HG02938 (cell line): ENCODE data around the gene LATS1.
A peak's percentile ranks its signal among the peaks of the same experiment; 100 is the strongest.
"Not testable (repeated sequence)": the region's sequence is repeated elsewhere in the genome, so short reads cannot be mapped to it uniquely, and the experiment has no call there.

Experiments used
- ATAC-seq: cut with Tn5 transposase; IDR thresholded peaks from one replicate; pipeline ENCODE4 v1.9.1; 2021; ENCODE audit warnings: mild to moderate bottlenecking, moderate library complexity; ENCODE audit not compliant: unreplicated experiment

Gene LATS1

GRCh38 chr6:149729824-149730223 lies 11.9 kb upstream of the LATS1 start:
- no peak for ATAC-seq

GRCh38 chr6:149728499-149729234 lies 10.8 kb upstream of the LATS1 start:
- ATAC-seq, result no peak

- no peak for ATAC-seq
Observed at GRCh38 chr6:149727793-149728498, 10.0 kb upstream of the LATS1 start.

GRCh38 chr6:149725785-149726184 lies 7.9 kb upstream of the LATS1 start:
- ATAC-seq, result no peak

- ATAC-seq, result peak; percentile 64
Observed at GRCh38 chr6:149723771-149724417, 6.0 kb upstream of the LATS1 start.

GRCh38 chr6:149723262-149723661 lies 5.4 kb upstream of the LATS1 start:
- ATAC-seq, result no peak

- ATAC-seq, result no peak
Observed at GRCh38 chr6:149719531-149719930, 1.6 kb upstream of the LATS1 start.

GRCh38 chr6:149717255-149717587 lies 680 bp downstream of the LATS1 start:
- ATAC-seq, result no peak

GRCh38 chr6:149716181-149716963 lies 1.5 kb downstream of the LATS1 start:
- ATAC-seq, result no peak

GRCh38 chr6:149714442-149714841 lies 3.5 kb downstream of the LATS1 start:
- no peak for ATAC-seq

- ATAC-seq, result no peak
Observed at GRCh38 chr6:149711711-149712110, 6.2 kb downstream of the LATS1 start.

- ATAC-seq, result no peak
Observed at GRCh38 chr6:149701714-149702113, 16.2 kb downstream of the LATS1 start.

- ATAC-seq, result no peak
Observed at GRCh38 chr6:149699150-149699549, 18.8 kb downstream of the LATS1 start.

GRCh38 chr6:149698175-149698574 lies 19.7 kb downstream of the LATS1 start:
- ATAC-seq, result no peak

- ATAC-seq, result no peak
Observed at GRCh38 chr6:149696901-149697300, 21.0 kb downstream of the LATS1 start.

GRCh38 chr6:149694921-149695320 lies 23.0 kb downstream of the LATS1 start:
- ATAC-seq, result no peak

- no peak for ATAC-seq
Observed at GRCh38 chr6:149691201-149691600, 26.7 kb downstream of the LATS1 start.

- no peak for ATAC-seq
Observed at GRCh38 chr6:149686230-149686629, 31.7 kb downstream of the LATS1 start.

GRCh38 chr6:149683256-149683859 lies 34.5 kb downstream of the LATS1 start:
- no peak for ATAC-seq

GRCh38 chr6:149681845-149682244 lies 36.1 kb downstream of the LATS1 start:
- ATAC-seq, result not testable (repeated sequence)

- ATAC-seq, result no peak
Observed at GRCh38 chr6:149681209-149681608, 36.7 kb downstream of the LATS1 start.
